ENCODE measurements around the gene ACSS3.

Gene ACSS3

GRCh38 chr12:81296556-81297305 lies 218.9 kb downstream of the ACSS3 start:
- no peak for TF ChIP-seq ZNF274 (IDR thresholded peaks at IDR 0.05; ENCODE audit: low read depth, low read length)
- H3K4me3 ChIP-seq (ENCODE audit: low read length), result no peak overlapping the region

- TF ChIP-seq ZNF274 (IDR thresholded peaks at IDR 0.05; ENCODE audit: low read depth, low read length), result no peak
- H3K4me3 ChIP-seq (ENCODE audit: low read length), result no peak overlapping the region
Observed at GRCh38 chr12:81297601-81298000, 219.7 kb downstream of the ACSS3 start.

GRCh38 chr12:81300454-81300853 lies 222.6 kb downstream of the ACSS3 start:
- no peak for TF ChIP-seq ZNF274 (IDR thresholded peaks at IDR 0.05; ENCODE audit: low read depth, low read length)
- H3K4me3 ChIP-seq (ENCODE audit: low read length), result no peak overlapping the region

- H3K4me3 ChIP-seq (ENCODE audit: low read length), result no peak overlapping the region
- no peak for TF ChIP-seq ZNF274 (IDR thresholded peaks at IDR 0.05; ENCODE audit: low read depth, low read length)
Observed at GRCh38 chr12:81303935-81304334, 226.1 kb downstream of the ACSS3 start.
